CD4-positive, alpha-beta T cell (primary cell): Measurements from ENCODE around the gene AMBRA1. TPM values are rescaled to one million over a fixed set of nuclear protein-coding genes. Genes with fewer than 3 reads are reported as not detected.
A peak's percentile ranks its signal among the peaks of the same experiment; 100 is the strongest.

Experiments
- ATAC-seq: fragments of 200-7000 bp; cut with Tn5 transposase; one replicate; pipeline ENCODE4 v1.10.0; 2022; ENCODE audit warnings: mild to moderate bottlenecking; ENCODE audit not compliant: poor library complexity
- CTCF ChIA-PET: fragments of 350-600 bp; sonication (Branson Sonifier 250); formaldehyde crosslinking; loops from one replicate; lab custom pipeline; 2021; ENCODE audit warnings: antibody characterized with exemption, inconsistent platforms; lab: Charles Lee
- POLR2A ChIA-PET: fragments of 350-600 bp; sonication (Branson Sonifier 250); formaldehyde crosslinking; loops from one replicate; lab custom pipeline; 2021; ENCODE audit warnings: antibody characterized with exemption, inconsistent platforms; lab: Charles Lee
- DNase-seq, 14 experiments: peaks; one replicate each; pipeline ENCODE4 v3.0.0-alpha.2; 2013 to 2020; ENCODE audit warnings: mixed read lengths in 2 of 14
- H3K27ac ChIP-seq, 2 donors: one replicate each; pipeline versions ENCODE4 v1.5.1 to v1.7.0; 2013; ENCODE audit warnings: low read length in 2 of 2, low read depth in 1 of 2, mild to moderate bottlenecking in 1 of 2
- H3K27me3 ChIP-seq, 2 experiments: 1 replicate in 1 of 2; 2 replicates in 1 of 2; pipeline versions ENCODE4 v1.6.1 to v1.7.0; 2013; ENCODE audit warnings: low read length in 2 of 2, control low read depth in 1 of 2, mild to moderate bottlenecking in 1 of 2, moderate library complexity in 1 of 2; ENCODE audit not compliant: insufficient read depth in 2 of 2, control insufficient read depth in 1 of 2
- H3K36me3 ChIP-seq: one replicate; pipeline ENCODE4 v1.6.1; 2013; ENCODE audit warnings: low read length, control low read depth; ENCODE audit not compliant: insufficient read depth
- H3K4me1 ChIP-seq: one replicate; pipeline ENCODE4 v1.6.1; 2013; ENCODE audit warnings: low read length, control low read depth; ENCODE audit not compliant: insufficient read depth
- H3K4me3 ChIP-seq: one replicate; pipeline ENCODE4 v1.5.1; 2013; ENCODE audit warnings: mild to moderate bottlenecking, low read length, moderate library complexity
- H3K9me3 ChIP-seq, 2 experiments: 1 replicate in 1 of 2; 2 replicates in 1 of 2; pipeline versions ENCODE4 v1.6.1 to v1.7.0; 2013; ENCODE audit warnings: low read length in 2 of 2, mild to moderate bottlenecking in 2 of 2, control low read depth in 1 of 2, moderate library complexity in 1 of 2; ENCODE audit not compliant: control insufficient read depth in 1 of 2, insufficient read depth in 1 of 2
- H3K27ac Mint-ChIP-seq: one replicate; pipeline ENCODE4 v1.8.0; 2020; ENCODE audit warnings: mixed read lengths
- H3K27me3 Mint-ChIP-seq: one replicate; pipeline ENCODE4 v1.8.0; 2021; ENCODE audit warnings: mixed read lengths
- H3K36me3 Mint-ChIP-seq: one replicate; pipeline ENCODE4 v1.8.0; 2021; ENCODE audit warnings: low read depth, mixed read lengths
- H3K4me1 Mint-ChIP-seq: one replicate; pipeline ENCODE4 v1.8.0; 2021; ENCODE audit warnings: low read depth, mixed read lengths
- H3K4me3 Mint-ChIP-seq: one replicate; pipeline ENCODE4 v1.8.0; 2020; ENCODE audit warnings: mild to moderate bottlenecking, mixed read lengths
- H3K9me3 Mint-ChIP-seq: one replicate; pipeline ENCODE4 v1.8.0; 2020; ENCODE audit warnings: mixed read lengths
- CTCF ChIP-seq: fragments of 200-600 bp; IDR thresholded peaks from one replicate; pipeline ENCODE4 v1.8.0; 2022; ENCODE audit warnings: antibody characterized with exemption, mild to moderate bottlenecking
- intact Hi-C, 2 experiments: fragments of 100-400 bp; cut with DNase I in 1 of 2; cut with micrococcal nuclease in 1 of 2; formaldehyde crosslinking; loops; one replicate each; pipeline versions ENCODE4 v1.15.1 to v1.9.0; 2023 to 2025; cut with DNase I, micrococcal nuclease
- total RNA-seq, 174 experiments: library from RNA in 2 of 174; stranded (reverse) in 2 of 174; gene quantifications; one replicate each; pipeline ENCODE4 v1.2.3 and lab custom pipeline; 2021 to 2026

The AMBRA1 gene
- total RNA-seq, 2 experiments from 2014 or later = 29.4 to 31.9 TPM

GRCh38 chr11:46615756-46616155, 21.9 kb upstream of the AMBRA1 start:
- ChIA-PET POLR2A (interaction anchor here (1.0 to 4.7 kb wide), 3 partner anchors 55 to 85 kb away, joined by 3 to 24 read pairs (median 5); partner anchors contain the start of genes ARHGAP1 and ZNF408), CTCF (interaction anchor here (1.1 kb wide), 1 partner anchor 86 kb away, joined by 3 read pairs; no protein-coding TSS in a partner anchor)
- DNase-seq (no peak), ATAC-seq (no peak)
- intact Hi-C loops = loop anchor here (1.0 to 10.0 kb wide), 7 partner anchors 21 to 771 kb away; partner anchors contain the start of genes AMBRA1 (in 1 of the 2), ARHGAP1 (in 1 of the 2), CRY2 (in 1 of the 2) and ZNF408 (in 1 of the 2)
- H3K9me3 Mint-ChIP-seq = no peaks in the 10 kb centered on the region
- peaks cover 39% of the 10 kb centered on the region for H3K4me1 Mint-ChIP-seq
- no peak for TF ChIP-seq CTCF
- H3K4me3 ChIP-seq = no peak overlapping the region
- peak overlapping the region; percentile 100 for H3K4me3 Mint-ChIP-seq
- H3K36me3 ChIP-seq = no peaks in the 10 kb centered on the region
- no peaks in the 10 kb centered on the region for H3K27me3 Mint-ChIP-seq
- no peaks in the 10 kb centered on the region for H3K9me3 ChIP-seq
- H3K4me1 ChIP-seq = peaks cover 51% of the 10 kb centered on the region
- H3K27ac ChIP-seq = no peak overlapping the region
- H3K36me3 Mint-ChIP-seq = peaks cover 30% of the 10 kb centered on the region
- H3K27ac Mint-ChIP-seq = peak overlapping the region; percentile 97
- H3K27me3 ChIP-seq = no peaks in the 10 kb centered on the region

- no peak for DNase-seq
- no peak overlapping the region for H3K4me3 Mint-ChIP-seq
Observed at GRCh38 chr11:46612326-46612725, 18.5 kb upstream of the AMBRA1 start.

More at GRCh38 chr11:46612326-46612725, 18.5 kb upstream of the AMBRA1 start:
- Histone ChIP-seq H3K36me3 (no peaks in the 10 kb centered on the region), H3K27me3 (no peaks in the 10 kb centered on the region), H3K27ac (no peak overlapping the region), H3K4me1 (peaks cover 22% of the 10 kb centered on the region), H3K9me3 (no peaks in the 10 kb centered on the region), H3K4me3 (no peak overlapping the region)
- no peak for ATAC-seq
- ChIA-PET POLR2A (interaction anchor here (0.8 to 2.0 kb wide), 3 partner anchors 19 to 88 kb away, joined by 3 to 9 read pairs (median 3); partner anchors contain the start of genes AMBRA1, ARHGAP1 and ZNF408), CTCF (interaction anchor here (0.6 kb wide), 1 partner anchor 10 kb away, joined by 3 read pairs; no protein-coding TSS in a partner anchor)
- no peak for TF ChIP-seq CTCF
- H3K36me3 Mint-ChIP-seq = peaks cover 10% of the 10 kb centered on the region
- H3K9me3 Mint-ChIP-seq = no peaks in the 10 kb centered on the region
- intact Hi-C loops = loop anchor here (10.0 kb wide), 3 partner anchors 58 to 768 kb away; partner anchors contain the start of gene CRY2 (in 1 of the 2)
- no peaks in the 10 kb centered on the region for H3K27me3 Mint-ChIP-seq
- no peak overlapping the region for H3K27ac Mint-ChIP-seq
- H3K4me1 Mint-ChIP-seq = peaks cover 16% of the 10 kb centered on the region
